IPS DF 6.9 (cell line): ENCODE results near the gene HSPA12B.

Experiments
- DNase-seq: peaks from one replicate; pipeline ENCODE4 v3.0.0-alpha.2; 2013; ENCODE audit warnings: low read depth, low spot score
- H3K27ac ChIP-seq: one replicate; pipeline ENCODE4 v1.5.1; 2013; ENCODE audit warnings: low read length, control low read depth
- H3K27me3 ChIP-seq: 2 replicates; pipeline ENCODE4 v1.6.1; 2013; ENCODE audit warnings: mild to moderate bottlenecking, low read length; ENCODE audit not compliant: control insufficient read depth, insufficient read depth
- H3K36me3 ChIP-seq: 2 replicates; pipeline ENCODE4 v1.6.1; 2013; ENCODE audit warnings: low read length; ENCODE audit not compliant: control insufficient read depth, insufficient read depth
- H3K4me1 ChIP-seq: 2 replicates; pipeline ENCODE4 v1.6.1; 2013; ENCODE audit warnings: low read length; ENCODE audit not compliant: control insufficient read depth, insufficient read depth
- H3K4me3 ChIP-seq: 2 replicates; pipeline ENCODE4 v1.5.1; 2013; ENCODE audit warnings: mild to moderate bottlenecking, low read length
- H3K9me3 ChIP-seq: 2 replicates; pipeline ENCODE4 v1.6.1; 2013; ENCODE audit warnings: low read length, inconsistent platforms; ENCODE audit not compliant: control insufficient read depth, insufficient read depth
- WGBS: extraction: QIAGEN DNeasy Blood & Tissue Kit; methylation state at CpG from one replicate; pipeline ENCODE4 v1.1.7; 2013; ENCODE audit warnings: mixed read lengths, missing lambda C conversion rate; ENCODE audit not compliant: insufficient read length, insufficient coverage; 5-methylcytosine and 5-hydroxymethylcytosine counted together

Gene HSPA12B

GRCh38 chr20:3728354-3728753 is 4.1 kb upstream of the HSPA12B start:
- H3K9me3 ChIP-seq, result no peaks in the 10 kb centered on the region
- H3K36me3 ChIP-seq, result no peaks in the 10 kb centered on the region; the same call in 1 of the 2 replicates
- no CpG with 5 or more reads among the region's 5 CpGs for WGBS
- H3K4me3 ChIP-seq, result no peak overlapping the region
- H3K27me3 ChIP-seq, result no peaks in the 10 kb centered on the region; the same call in 1 of the 2 replicates
- H3K4me1 ChIP-seq, result peaks cover 3% of the 10 kb centered on the region; the same call in 1 of the 2 replicates
- H3K27ac ChIP-seq, result no peak overlapping the region
- no peak for DNase-seq

GRCh38 chr20:3728876-3729275 is 3.6 kb upstream of the HSPA12B start:
- H3K36me3 ChIP-seq, result no peaks in the 10 kb centered on the region; the same call in 1 of the 2 replicates
- no CpG with 5 or more reads among the region's 3 CpGs for WGBS
- H3K4me1 ChIP-seq, result peaks cover 3% of the 10 kb centered on the region; the same call in 1 of the 2 replicates
- H3K27me3 ChIP-seq, result no peaks in the 10 kb centered on the region; the same call in 1 of the 2 replicates
- no peak for DNase-seq
- H3K27ac ChIP-seq, result no peak overlapping the region
- H3K4me3 ChIP-seq, result no peak overlapping the region
- H3K9me3 ChIP-seq, result no peaks in the 10 kb centered on the region

GRCh38 chr20:3729378-3729777 is 3.1 kb upstream of the HSPA12B start:
- no peak overlapping the region for H3K27ac ChIP-seq
- H3K4me3 ChIP-seq, result no peak overlapping the region
- no peaks in the 10 kb centered on the region; the same call in 1 of the 2 replicates for H3K36me3 ChIP-seq
- DNase-seq, result no peak
- H3K4me1 ChIP-seq, result peaks cover 3% of the 10 kb centered on the region; the same call in 1 of the 2 replicates
- H3K27me3 ChIP-seq, result no peaks in the 10 kb centered on the region; the same call in 1 of the 2 replicates
- no peaks in the 10 kb centered on the region for H3K9me3 ChIP-seq
- no CpG with 5 or more reads among the region's 6 CpGs for WGBS

- Histone ChIP-seq H3K9me3 (no peaks in the 10 kb centered on the region), H3K27me3 (no peaks in the 10 kb centered on the region; the same call in 1 of the 2 replicates), H3K27ac (no peak overlapping the region), H3K36me3 (no peaks in the 10 kb centered on the region; the same call in 1 of the 2 replicates), H3K4me1 (peaks cover 3% of the 10 kb centered on the region; the same call in 1 of the 2 replicates), H3K4me3 (no peak overlapping the region)
- DNase-seq, result no peak
- no CpG with 5 or more reads among the region's 8 CpGs for WGBS
Observed at GRCh38 chr20:3729811-3730540, 2.5 kb upstream of the HSPA12B start.

GRCh38 chr20:3730803-3731672 is 1.4 kb upstream of the HSPA12B start:
- DNase-seq, result no peak
- no CpG with 5 or more reads among the region's 12 CpGs for WGBS
- no peak overlapping the region for H3K4me3 ChIP-seq
- H3K4me1 ChIP-seq, result peaks cover 3% of the 10 kb centered on the region; the same call in 1 of the 2 replicates
- H3K36me3 ChIP-seq, result no peaks in the 10 kb centered on the region; the same call in 1 of the 2 replicates
- no peak overlapping the region for H3K27ac ChIP-seq
- no peaks in the 10 kb centered on the region; the same call in 1 of the 2 replicates for H3K27me3 ChIP-seq
- H3K9me3 ChIP-seq, result no peaks in the 10 kb centered on the region

GRCh38 chr20:3731944-3732326 is 550 bp upstream of the HSPA12B start:
- H3K4me3 ChIP-seq, result no peak overlapping the region

GRCh38 chr20:3733119-3733995 is 872 bp downstream of the HSPA12B start:
- Histone ChIP-seq H3K4me3 (no peak overlapping the region; the same call in 1 of the 2 replicates), H3K27ac (no peak overlapping the region), H3K36me3 (no peaks in the 10 kb centered on the region; the same call in 1 of the 2 replicates), H3K9me3 (no peaks in the 10 kb centered on the region), H3K4me1 (peaks cover 3% of the 10 kb centered on the region; the same call in 1 of the 2 replicates), H3K27me3 (no peaks in the 10 kb centered on the region; the same call in 1 of the 2 replicates)
- DNase-seq, result no peak
- WGBS, result no CpG with 5 or more reads among the region's 20 CpGs

More at GRCh38 chr20:3731944-3732326, 550 bp upstream of the HSPA12B start:
- Histone ChIP-seq H3K27ac (no peak overlapping the region), H3K9me3 (no peaks in the 10 kb centered on the region), H3K36me3 (no peaks in the 10 kb centered on the region; the same call in 1 of the 2 replicates), H3K4me1 (peaks cover 3% of the 10 kb centered on the region; the same call in 1 of the 2 replicates), H3K27me3 (no peaks in the 10 kb centered on the region; the same call in 1 of the 2 replicates)
- no peak for DNase-seq
- no CpG with 5 or more reads among the region's 16 CpGs for WGBS

- Histone ChIP-seq H3K4me3 (no peak overlapping the region), H3K27me3 (no peaks in the 10 kb centered on the region; the same call in 1 of the 2 replicates), H3K4me1 (peaks cover 3% of the 10 kb centered on the region; the same call in 1 of the 2 replicates), H3K36me3 (no peaks in the 10 kb centered on the region; the same call in 1 of the 2 replicates), H3K9me3 (no peaks in the 10 kb centered on the region), H3K27ac (no peak overlapping the region)
- WGBS, result no CpG with 5 or more reads among the region's 12 CpGs
- DNase-seq, result no peak
Observed at GRCh38 chr20:3734111-3734843, 1.8 kb downstream of the HSPA12B start.

- DNase-seq, result no peak
- Histone ChIP-seq H3K9me3 (no peaks in the 10 kb centered on the region), H3K27me3 (no peaks in the 10 kb centered on the region; the same call in 1 of the 2 replicates), H3K4me1 (peaks cover 5% of the 10 kb centered on the region; the same call in 1 of the 2 replicates), H3K4me3 (no peak overlapping the region), H3K36me3 (no peaks in the 10 kb centered on the region; the same call in 1 of the 2 replicates), H3K27ac (no peak overlapping the region)
- no CpG with 5 or more reads among the region's 4 CpGs for WGBS
Observed at GRCh38 chr20:3735768-3736167, 3.3 kb downstream of the HSPA12B start.
